MCF 10A (cell line): ENCODE results near the gene MET. TPM values are rescaled to one million over a fixed set of nuclear protein-coding genes. Genes with fewer than 3 reads are reported as not detected.

ENCODE experiments used
- BruUV-seq: library from RNA; stranded (reverse); fragments of 400-500 nt; replicated peaks from 2 replicates; lab custom pipeline; 2021; lab: Mats Ljungman, UMichigan
- CTCF ChIA-PET: fragments of 300-600 bp; sonication (Branson Sonifier 250); formaldehyde crosslinking; extraction: SDS; loops from one replicate; lab custom pipeline; 2021; ENCODE audit warnings: antibody characterized with exemption, inconsistent platforms; lab: Yijun Ruan, JAX
- POLR2A ChIA-PET: fragments of 300-600, 350-650 bp; sonication (Branson Sonifier 250); formaldehyde crosslinking; extraction: SDS; loops from one replicate; lab custom pipeline; 2020; ENCODE audit warnings: antibody characterized with exemption, inconsistent platforms; lab: Yijun Ruan, JAX
- DNase-seq: peaks from one replicate; pipeline ENCODE4 v3.0.0-alpha.2; 2018; ENCODE audit not compliant: unreplicated experiment
- H3K27ac Mint-ChIP-seq: one replicate; pipeline ENCODE4 v1.8.0; 2022; ENCODE audit warnings: mild to moderate bottlenecking, low read depth, mixed read lengths; ENCODE audit not compliant: unreplicated experiment
- H3K27me3 Mint-ChIP-seq: one replicate; pipeline ENCODE4 v1.8.0; 2022; ENCODE audit warnings: mixed read lengths; ENCODE audit not compliant: insufficient read depth, unreplicated experiment
- H3K36me3 Mint-ChIP-seq: one replicate; pipeline ENCODE4 v1.8.0; 2022; ENCODE audit warnings: mild to moderate bottlenecking, moderate library complexity, mixed read lengths; ENCODE audit not compliant: insufficient read depth, unreplicated experiment
- H3K4me1 Mint-ChIP-seq: one replicate; pipeline ENCODE4 v1.8.0; 2022; ENCODE audit warnings: mixed read lengths; ENCODE audit not compliant: insufficient read depth, unreplicated experiment
- H3K4me3 Mint-ChIP-seq: one replicate; pipeline ENCODE4 v1.8.0; 2022; ENCODE audit warnings: mild to moderate bottlenecking, moderate library complexity, mixed read lengths; ENCODE audit not compliant: unreplicated experiment
- H3K9me3 Mint-ChIP-seq: one replicate; pipeline ENCODE4 v1.8.0; 2022; ENCODE audit warnings: mixed read lengths; ENCODE audit not compliant: unreplicated experiment
- CTCF ChIP-seq: fragments of 200-600 bp; IDR thresholded peaks from one replicate; pipeline ENCODE4 v1.8.0; 2022; ENCODE audit warnings: antibody characterized with exemption, mild to moderate bottlenecking; ENCODE audit not compliant: unreplicated experiment
- intact Hi-C: fragments of 100-400 bp; cut with micrococcal nuclease; formaldehyde crosslinking; loops from 2 replicates; pipeline ENCODE4 v1.14.1; 2022
- total RNA-seq: library from RNA; stranded (reverse); gene quantifications from 2 replicates; pipeline ENCODE4 v1.2.3, GENCODE V29; 2022

Gene MET
- total RNA-seq, 1 experiment from 2014 or later, result 129 TPM

GRCh38 chr7:116798232-116798631, 126.2 kb downstream of the MET start:
- Mint-ChIP-seq H3K36me3 (peaks cover 43% of the 10 kb centered on the region), H3K4me1 (peaks cover 23% of the 10 kb centered on the region), H3K4me3 (no peak overlapping the region), H3K9me3 (no peaks in the 10 kb centered on the region), H3K27me3 (no peaks in the 10 kb centered on the region), H3K27ac (no peak overlapping the region)
- DNase-seq, result no peak
- CTCF ChIA-PET, result interaction anchor here (0.6 to 0.7 kb wide), 2 partner anchors 100 to 544 kb away, joined by 3 to 4 read pairs; no protein-coding TSS in a partner anchor
- no TSS peak for BruUV-seq
- POLR2A ChIA-PET, result interaction anchor here (0.5 to 2.2 kb wide), 5 partner anchors 18 to 540 kb away, joined by 3 to 14 read pairs (median 5); partner anchors contain the start of gene MET
- intact Hi-C loops, result no loop called here
- no peak for TF ChIP-seq CTCF

GRCh38 chr7:116799916-116800315, 127.9 kb downstream of the MET start:
- Mint-ChIP-seq H3K4me3 (no peak overlapping the region), H3K9me3 (no peaks in the 10 kb centered on the region), H3K27ac (no peak overlapping the region), H3K27me3 (no peaks in the 10 kb centered on the region), H3K4me1 (peaks cover 23% of the 10 kb centered on the region), H3K36me3 (peaks cover 42% of the 10 kb centered on the region)
- no TSS peak for BruUV-seq
- ChIA-PET POLR2A (interaction anchor here (0.5 kb wide), 1 partner anchor 31 kb away, joined by 4 read pairs; no protein-coding TSS in a partner anchor), CTCF (interaction anchor here (0.6 kb wide), 1 partner anchor 502 kb away, joined by 3 read pairs; no protein-coding TSS in a partner anchor)
- no peak for DNase-seq
- TF ChIP-seq CTCF, result no peak
- intact Hi-C loops, result no loop called here

GRCh38 chr7:116800594-116800993, 128.6 kb downstream of the MET start:
- Mint-ChIP-seq H3K36me3 (peaks cover 42% of the 10 kb centered on the region), H3K27me3 (no peaks in the 10 kb centered on the region), H3K27ac (peak overlapping the region; percentile 68), H3K9me3 (no peaks in the 10 kb centered on the region), H3K4me1 (peaks cover 23% of the 10 kb centered on the region), H3K4me3 (no peak overlapping the region)
- no TSS peak for BruUV-seq
- intact Hi-C loops, result no loop called here
- no peak for DNase-seq
- POLR2A ChIA-PET, result no interaction called here
- no peak for TF ChIP-seq CTCF
- CTCF ChIA-PET, result interaction anchor here (0.6 to 0.7 kb wide), 2 partner anchors 125 to 503 kb away, joined by 3 to 4 read pairs; no protein-coding TSS in a partner anchor

- CTCF ChIA-PET, result interaction anchor here (0.6 to 1.4 kb wide), 12 partner anchors 21 to 210 kb away, joined by 3 to 7 read pairs (median 3); partner anchors contain the start of gene MET
- H3K9me3 Mint-ChIP-seq, result no peaks in the 10 kb centered on the region
- peaks cover 36% of the 10 kb centered on the region for H3K36me3 Mint-ChIP-seq
- H3K27me3 Mint-ChIP-seq, result no peaks in the 10 kb centered on the region
- peak; percentile 59 for DNase-seq
- H3K4me3 Mint-ChIP-seq, result peak overlapping the region; percentile 10
- peaks cover 23% of the 10 kb centered on the region for H3K4me1 Mint-ChIP-seq
- TF ChIP-seq CTCF, result no peak
- no TSS peak for BruUV-seq
- intact Hi-C loops, result loop anchor here (1.0 kb wide), 1 partner anchor 129 kb away; the partner anchor contains the start of gene MET
- POLR2A ChIA-PET, result interaction anchor here (0.6 to 1.4 kb wide), 9 partner anchors 10 to 1564 kb away, joined by 3 to 7 read pairs (median 3); partner anchors contain the start of gene MET
- H3K27ac Mint-ChIP-seq, result peak overlapping the region; percentile 68
Measured at GRCh38 chr7:116801092-116801710, 129.2 kb downstream of the MET start.
